Heart right ventricle (tissue), 16 donors: Measurements from ENCODE around the gene PPM1K. TPM values are rescaled to one million over a fixed set of nuclear protein-coding genes. Genes with fewer than 3 reads are reported as not detected.
A peak's percentile ranks its signal among the peaks of the same experiment; 100 is the strongest.

ENCODE experiments used
- ATAC-seq, 8 donors: fragments of 200-7000 bp; cut with Tn5 transposase; one replicate each; pipeline ENCODE4 v1.9.1; 2020; ENCODE audit warnings: mild to moderate bottlenecking in 8 of 8, moderate library complexity in 8 of 8, moderate number of reproducible peaks in 1 of 8
- DNase-seq, 2 donors: peaks; one replicate each; pipeline ENCODE4 v3.0.0-alpha.2; 2020
- H3K27ac ChIP-seq, 10 donors: fragments of 200-600 bp; sonication (generic) in 2 of 10; one replicate each; pipeline versions ENCODE4 v1.5.0 to v1.8.0; 2020 to 2022; ENCODE audit warnings: mild to moderate bottlenecking in 3 of 10
- H3K27me3 ChIP-seq, 7 donors: fragments of 200-600 bp; one replicate each; pipeline ENCODE4 v1.8.0; 2021 to 2022; ENCODE audit warnings: mild to moderate bottlenecking in 2 of 7
- H3K36me3 ChIP-seq, 9 donors: fragments of 200-600 bp; sonication (generic) in 1 of 9; one replicate each; pipeline versions ENCODE4 v1.5.0 to v1.8.0; 2020 to 2022; ENCODE audit warnings: mild to moderate bottlenecking in 2 of 9
- H3K4me1 ChIP-seq, 9 donors: fragments of 200-600 bp; sonication (generic) in 1 of 9; one replicate each; pipeline versions ENCODE4 v1.5.0 to v1.8.0; 2020 to 2022; ENCODE audit warnings: mild to moderate bottlenecking in 4 of 9
- H3K4me3 ChIP-seq, 10 donors: fragments of 200-600 bp; sonication (generic) in 2 of 10; one replicate each; pipeline versions ENCODE4 v1.5.0 to v1.8.0; 2020 to 2022; ENCODE audit warnings: mild to moderate bottlenecking in 7 of 10, moderate library complexity in 2 of 10
- H3K9me3 ChIP-seq, 11 donors: fragments of 200-600 bp in 10 of 11; sonication (generic) in 2 of 11; one replicate each; pipeline versions ENCODE4 v1.5.0 to v1.8.0; 2013 to 2022; ENCODE audit warnings: mild to moderate bottlenecking in 2 of 11, control low read depth in 1 of 11, moderate library complexity in 1 of 11
- CTCF ChIP-seq, 9 donors: fragments of 200-600 bp; sonication (generic) in 2 of 9; IDR thresholded peaks; one replicate each; pipeline versions ENCODE4 v1.5.0 to v1.8.0; 2021 to 2022; ENCODE audit warnings: antibody characterized with exemption in 9 of 9, mild to moderate bottlenecking in 5 of 9, moderate library complexity in 1 of 9
- WGBS, 2 donors: extraction: QIAGEN DNeasy Blood & Tissue Kit; methylation state at CpG; one replicate each; pipeline ENCODE4 v1.1.7; 2013; ENCODE audit warnings: inconsistent platforms in 1 of 2; 5-methylcytosine and 5-hydroxymethylcytosine counted together
- intact Hi-C, 10 donors: fragments of 100-400 bp; cut with DNase I; formaldehyde crosslinking; loops; one replicate each; pipeline versions ENCODE4 v1.11.1 to v1.14.2; 2022
- polyA plus RNA-seq, 2 donors: library from polyadenylated mRNA; stranded (reverse); fragments of 200-250 nt; gene quantifications; one replicate each; pipeline ENCODE4 v1.2.3, GENCODE V29; 2013
- total RNA-seq, 10 donors: library from RNA; stranded (reverse); fragmentation: NEBNext Ultra II Directional in 3 of 10; extraction: Animal tissue kit (Norgen Biotek cat#: 25700) in 3 of 10; gene quantifications; one replicate each; pipeline versions ENCODE4 v1.2.1 to v1.2.4, GENCODE V29; 2021 to 2023
- donor health status: Arrhythmogenic right ventricular cardiomyopathy.
- donor health status: ischemic (EF 13 %, LVEDD 7.1; RV severe dilation, severe dysfunction).
- donor health status: healthy with polysubstance abuse.
- donor health status: DM: no; HTN: yes; CAD: no.
- donor health status: DM: no; HTN: no; CAD: no.
- donor health status: ischemic (EF 25% LVEDD 6.9; RV normal size, moderate dysfunction).
- donor health status: ischemic (EF 25% LVEDD 5.7; RV mildly dilated, moderate dysfunction).
- donor health status: healthy.
- donor health status: DM: yes; HTN: yes; CAD: no.
- donor health status: Ischemic cardiomyopathy.
- donor health status: ischemic (EF 35%, LVEDD 5.7; RV mildly dilated, moderate dysfunction).
- donor health status: nonischemic (EF 11% LVEDD 7.7; RV severe dilation, severe dysfunction).
- donor health status: DM: yes; HTN: yes; CAD: no.
- donor health status: PGD.
- donor health status: ischemic (EF 29% LVEDD 5.4; RV normal size, mild dysfunction).
- donor health status: nonischemic (EF 23%, LVEDD 6.1; RV moderate dilation, normal function).

PPM1K gene
- total and polyA plus RNA-seq, 12 donors: 47.4 to 357 (median 247) TPM

GRCh38 chr4:88212253-88212561, 72.2 kb downstream of the PPM1K start:
- no peak overlapping the region for H3K4me3 ChIP-seq
- WGBS, 2 donors: 63 to 64% methylated on average over 4 of the region's 4 CpGs
- DNase-seq (no peak), ATAC-seq (peak in 1 of 8 donors; percentile 11)
- H3K4me1 ChIP-seq: peaks cover 0 to 4% (median 0%) of the 10 kb centered on the region in 9 donors
- intact Hi-C loops: loop anchor here in 9 of 10 donors (1.0 to 10.0 kb wide), 9 partner anchors 175 to 537 kb away; no protein-coding TSS in a partner anchor
- no peak overlapping the region for H3K27ac ChIP-seq
- TF ChIP-seq CTCF (IDR thresholded peaks at IDR 0.05): peak in 1 of 9 donors; percentile 39
- H3K9me3 ChIP-seq: no peaks in the 10 kb centered on the region
- no peaks in the 10 kb centered on the region for H3K27me3 ChIP-seq
- H3K36me3 ChIP-seq: no peaks in the 10 kb centered on the region

- Histone ChIP-seq H3K9me3 (no peaks in the 10 kb centered on the region), H3K4me3 (no peak overlapping the region), H3K27me3 (no peaks in the 10 kb centered on the region), H3K27ac (no peak overlapping the region), H3K4me1 (peaks cover 0 to 4% (median 0%) of the 10 kb centered on the region in 9 donors), H3K36me3 (no peaks in the 10 kb centered on the region)
- intact Hi-C loops: loop anchor here (1.0 to 10.0 kb wide), 10 partner anchors 174 to 537 kb away; no protein-coding TSS in a partner anchor
- 63 to 65% methylated on average over 18 of the region's 18 CpGs for WGBS, 2 donors
- DNase-seq (peak in 1 of 2 donors; percentile 56), ATAC-seq (peak in 7 of 8 donors; percentile 38 to 77 (median 70))
- TF ChIP-seq CTCF (IDR thresholded peaks at IDR 0.05): peak; percentile 54 to 88 (median 76)
Measured at GRCh38 chr4:88211473-88212252, 72.7 kb downstream of the PPM1K start.

GRCh38 chr4:88208156-88208555, 76.2 kb downstream of the PPM1K start:
- TF ChIP-seq CTCF (IDR thresholded peaks at IDR 0.05): no peak
- Histone ChIP-seq H3K36me3 (no peaks in the 10 kb centered on the region), H3K27ac (no peak overlapping the region), H3K4me3 (no peak overlapping the region), H3K27me3 (no peaks in the 10 kb centered on the region), H3K4me1 (peaks cover 0 to 11% (median 0%) of the 10 kb centered on the region in 9 donors), H3K9me3 (no peaks in the 10 kb centered on the region)
- ATAC-seq: no peak
- intact Hi-C loops: loop anchor here in 3 of 10 donors (5.0 to 10.0 kb wide), 3 partner anchors 171 to 533 kb away; no protein-coding TSS in a partner anchor
- WGBS, 2 donors: 69 to 76% methylated on average over 4 of the region's 4 CpGs
- DNase-seq: no peak

Other genes with a start within 250 kb of the PPM1K start
- gene ABCG2, start 125.9 kb downstream of the PPM1K start, total RNA-seq: 10 to 100 TPM in 1 of 10 donors, 1 to 10 TPM in 6, under 1 TPM in 3; 0.57 to 10.5 (median 4.1) TPM
- gene ABCG2, start 125.9 kb downstream of the PPM1K start, polyA plus RNA-seq: under 1 TPM; 0.22 to 0.33 TPM
- gene HERC6, start 94.3 kb upstream of the PPM1K start, total RNA-seq: 10 to 100 TPM in 9 of 10 donors, 1 to 10 TPM in 1; 8.9 to 20.0 (median 15.8) TPM
- gene HERC6, start 94.3 kb upstream of the PPM1K start, polyA plus RNA-seq: 1 to 10 TPM; 1.8 to 6.5 TPM
- gene HERC5, start 172.6 kb upstream of the PPM1K start, total RNA-seq: 1 to 10 TPM; 1.6 to 4.7 (median 2.9) TPM
- gene HERC5, start 172.6 kb upstream of the PPM1K start, polyA plus RNA-seq: 1 to 10 TPM in 1 of 2 donors, under 1 TPM in 1; 0.84 to 2.3 TPM
- gene PYURF, start 239.2 kb upstream of the PPM1K start, total RNA-seq: 10 to 100 TPM; 44.6 to 61.6 (median 47.5) TPM
- 10 to 100 TPM; 56.9 to 99.3 TPM for gene PYURF, start 239.2 kb upstream of the PPM1K start, polyA plus RNA-seq